MM.1S (cell line): ENCODE results near the gene IER5.

Source experiments
- DNase-seq: peaks from one replicate; pipeline ENCODE4 v3.0.0-alpha.2; 2015
- H2AFZ ChIP-seq: fragments of 300-600 bp; sonication (generic); 2 replicates; pipeline ENCODE4 v1.6.0; 2016; ENCODE audit warnings: antibody characterized with exemption, low read length
- H3F3A ChIP-seq: fragments of 300-600 bp; sonication (generic); 2 replicates; pipeline ENCODE4 v1.6.1; 2016; ENCODE audit warnings: mild to moderate bottlenecking, antibody characterized with exemption, low read length, moderate library complexity, mixed read lengths; ENCODE audit not compliant: insufficient read depth
- H3K27ac ChIP-seq: fragments of 300-600 bp; sonication (generic); 2 replicates; pipeline ENCODE4 v1.5.1; 2016; ENCODE audit warnings: mild to moderate bottlenecking, low read length
- H3K27me3 ChIP-seq: fragments of 300-600 bp; sonication (generic); replicated peaks from 2 replicates; pipeline ENCODE4 v1.6.0; 2016; ENCODE audit warnings: low read length; ENCODE audit not compliant: insufficient read depth
- H3K36me3 ChIP-seq: fragments of 300-600 bp; sonication (generic); replicated peaks from 2 replicates; pipeline ENCODE4 v1.6.1; 2016; ENCODE audit warnings: mild to moderate bottlenecking, low read length, mixed read lengths; ENCODE audit not compliant: insufficient read depth
- H3K4me1 ChIP-seq: fragments of 300-600 bp; sonication (generic); 2 replicates; pipeline ENCODE4 v1.6.1; 2016; ENCODE audit warnings: low read length, mixed read lengths
- H3K4me2 ChIP-seq: fragments of 300-600 bp; sonication (generic); 2 replicates; pipeline ENCODE4 v1.6.0; 2016; ENCODE audit warnings: low read depth, low read length
- H3K4me3 ChIP-seq: fragments of 300-600 bp; sonication (generic); 2 replicates; pipeline ENCODE4 v1.5.1; 2016; ENCODE audit warnings: low read length, mixed read lengths
- H3K79me2 ChIP-seq: fragments of 300-600 bp; sonication (generic); 2 replicates; pipeline ENCODE4 v1.6.1; 2016; ENCODE audit warnings: mixed run types, low read length, mixed read lengths
- H3K9ac ChIP-seq: fragments of 300-600 bp; sonication (generic); 2 replicates; pipeline ENCODE4 v1.6.1; 2016; ENCODE audit warnings: low read length, mixed read lengths
- H3K9me2 ChIP-seq: fragments of 300-600 bp; sonication (generic); replicated peaks from 2 replicates; pipeline ENCODE4 v1.6.1; 2016; ENCODE audit warnings: mild to moderate bottlenecking, low read length, mixed read lengths; ENCODE audit not compliant: insufficient read depth
- H3K9me3 ChIP-seq: fragments of 300-600 bp; sonication (generic); replicated peaks from 2 replicates; pipeline ENCODE4 v1.6.1; 2016; ENCODE audit warnings: mild to moderate bottlenecking, low read length, mixed read lengths; ENCODE audit not compliant: insufficient read depth
- H4K20me1 ChIP-seq: fragments of 300-600 bp; sonication (generic); 2 replicates; pipeline ENCODE4 v1.6.1; 2016; ENCODE audit warnings: mild to moderate bottlenecking, low read length, moderate library complexity, mixed read lengths; ENCODE audit not compliant: insufficient read depth
- EZH2 ChIP-seq: fragments of 300-600 bp; sonication (generic); optimal IDR thresholded peaks from 2 replicates; pipeline ENCODE3; 2017; ENCODE audit warnings: low read depth, mild to moderate bottlenecking, antibody characterized with exemption, low read length, mixed read lengths
- EZH2phosphoT487 ChIP-seq: fragments of 300-600 bp; sonication (generic); IDR thresholded peaks from 2 replicates; pipeline ENCODE4 v1.6.1; 2018; ENCODE audit warnings: antibody characterized with exemption, low read length
- TF ChIP-seq, protein P1 (sequence below): fragments of 300-600 bp; sonication (generic); IDR thresholded peaks from 2 replicates; pipeline ENCODE4 v1.5.1; 2016; ENCODE audit warnings: antibody characterized with exemption, low read length, mixed read lengths

IER5 gene

DNA sequence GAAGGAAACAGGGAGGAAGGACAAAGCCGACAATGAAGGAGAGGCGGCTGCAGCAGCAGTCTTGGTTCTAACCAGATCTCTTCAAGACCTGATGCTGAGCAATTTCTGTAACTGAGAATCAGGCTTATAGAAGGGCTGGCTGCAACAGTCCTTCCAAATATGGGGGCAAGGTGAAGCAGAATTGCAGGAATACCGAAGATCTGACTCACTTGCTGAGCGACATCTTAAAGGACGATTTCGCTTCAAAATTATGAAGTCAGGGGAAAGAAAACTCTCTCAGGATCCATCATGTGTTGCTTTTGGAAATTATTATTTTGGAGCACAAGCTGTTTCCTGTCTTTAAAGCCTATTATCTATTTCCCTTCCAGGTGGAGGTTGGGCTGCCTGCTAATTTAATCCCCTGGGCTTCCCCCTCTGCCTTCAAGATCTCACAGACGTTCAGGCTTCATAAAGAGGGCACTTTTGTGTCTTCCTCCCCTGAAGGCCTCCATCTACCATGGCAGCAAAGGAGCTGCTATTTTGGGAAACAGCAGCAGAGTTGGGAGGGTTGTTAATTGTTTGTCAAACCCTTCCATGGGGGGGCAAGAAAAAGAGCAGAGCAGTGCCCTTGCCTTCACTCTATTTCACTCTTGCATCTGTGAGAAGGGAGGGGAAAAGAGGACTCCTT, 10.8 kb upstream of the IER5 start:
- Histone ChIP-seq H3K79me2 (no peaks in the 10 kb centered on the region), H3K4me3 (no peak overlapping the region), H3K9me3 (no peaks in the 10 kb centered on the region), H3F3A (no peaks in the 10 kb centered on the region), H3K4me1 (no peaks in the 10 kb centered on the region), H3K9ac (no peak overlapping the region), H4K20me1 (no peaks in the 10 kb centered on the region), H3K36me3 (no peaks in the 10 kb centered on the region), H3K27ac (no peak overlapping the region), H2AFZ (no peak overlapping the region), H3K27me3 (no peaks in the 10 kb centered on the region), H3K4me2 (no peak overlapping the region), H3K9me2 (no peaks in the 10 kb centered on the region)
- TF ChIP-seq, protein P1, sequence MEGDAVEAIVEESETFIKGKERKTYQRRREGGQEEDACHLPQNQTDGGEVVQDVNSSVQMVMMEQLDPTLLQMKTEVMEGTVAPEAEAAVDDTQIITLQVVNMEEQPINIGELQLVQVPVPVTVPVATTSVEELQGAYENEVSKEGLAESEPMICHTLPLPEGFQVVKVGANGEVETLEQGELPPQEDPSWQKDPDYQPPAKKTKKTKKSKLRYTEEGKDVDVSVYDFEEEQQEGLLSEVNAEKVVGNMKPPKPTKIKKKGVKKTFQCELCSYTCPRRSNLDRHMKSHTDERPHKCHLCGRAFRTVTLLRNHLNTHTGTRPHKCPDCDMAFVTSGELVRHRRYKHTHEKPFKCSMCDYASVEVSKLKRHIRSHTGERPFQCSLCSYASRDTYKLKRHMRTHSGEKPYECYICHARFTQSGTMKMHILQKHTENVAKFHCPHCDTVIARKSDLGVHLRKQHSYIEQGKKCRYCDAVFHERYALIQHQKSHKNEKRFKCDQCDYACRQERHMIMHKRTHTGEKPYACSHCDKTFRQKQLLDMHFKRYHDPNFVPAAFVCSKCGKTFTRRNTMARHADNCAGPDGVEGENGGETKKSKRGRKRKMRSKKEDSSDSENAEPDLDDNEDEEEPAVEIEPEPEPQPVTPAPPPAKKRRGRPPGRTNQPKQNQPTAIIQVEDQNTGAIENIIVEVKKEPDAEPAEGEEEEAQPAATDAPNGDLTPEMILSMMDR: no peak
- TF ChIP-seq EZH2phosphoT487 (no peak), EZH2 (no peak)
- no peak for DNase-seq

DNA sequence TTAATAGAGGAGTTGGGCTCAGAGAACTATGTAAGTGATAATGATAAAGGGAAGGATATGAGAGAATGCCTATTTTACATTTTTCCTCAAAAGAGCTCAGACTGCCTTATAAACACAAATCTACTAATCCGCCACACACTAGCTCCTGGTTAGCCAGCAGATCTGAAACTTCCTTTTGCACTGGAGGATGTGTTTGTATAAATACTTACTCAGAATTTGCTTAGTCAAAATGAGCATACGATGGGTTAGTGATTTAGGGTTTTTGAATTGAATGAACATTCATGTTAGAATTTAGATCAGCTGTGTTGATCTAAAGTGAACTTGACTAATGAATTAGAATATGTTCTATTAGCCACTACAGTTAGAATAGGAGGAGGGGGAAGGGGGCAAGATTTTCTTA, 9.1 kb upstream of the IER5 start:
- H3K79me2 ChIP-seq: no peaks in the 10 kb centered on the region
- H3K4me3 ChIP-seq: no peak overlapping the region
- no peak overlapping the region for H2AFZ ChIP-seq
- no peaks in the 10 kb centered on the region for H3K9me2 ChIP-seq
- no peaks in the 10 kb centered on the region for H3K9me3 ChIP-seq
- H3K27me3 ChIP-seq: no peaks in the 10 kb centered on the region
- no peak for DNase-seq
- no peak overlapping the region for H3K4me2 ChIP-seq
- no peaks in the 10 kb centered on the region for H3F3A ChIP-seq
- TF ChIP-seq EZH2 (no peak), EZH2phosphoT487 (no peak)
- TF ChIP-seq, protein P1: no peak
- H3K9ac ChIP-seq: no peak overlapping the region
- H3K27ac ChIP-seq: no peak overlapping the region
- no peaks in the 10 kb centered on the region for H3K36me3 ChIP-seq
- no peaks in the 10 kb centered on the region for H3K4me1 ChIP-seq
- no peaks in the 10 kb centered on the region for H4K20me1 ChIP-seq

DNA sequence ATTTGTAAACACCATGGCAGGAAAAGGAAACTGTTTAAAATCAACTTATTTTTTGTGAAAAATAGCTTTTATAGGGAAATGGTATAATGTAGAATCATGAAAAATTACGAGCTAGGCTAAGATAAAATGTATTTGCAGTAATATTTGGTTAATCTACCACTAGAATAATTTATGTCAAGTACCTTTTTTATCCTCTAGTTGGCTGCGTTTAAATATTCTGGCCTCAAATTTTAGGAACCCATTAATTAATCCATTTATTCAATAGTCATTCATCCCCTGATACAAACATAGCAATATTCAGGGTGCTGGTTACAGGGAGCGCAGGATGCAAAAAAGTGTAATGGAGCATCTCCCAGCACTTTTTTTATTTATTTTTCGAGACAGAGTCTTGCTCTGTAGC, 8.6 kb upstream of the IER5 start:
- 0 out of 2 replicates have a peak, but pooled peaks cover 3% of the 10 kb centered on the region for H3K4me1 ChIP-seq

More for the DNA sequence above, 8.6 kb upstream of the IER5 start:
- DNase-seq: no peak
- Histone ChIP-seq H3K27ac (no peak overlapping the region), H2AFZ (no peak overlapping the region), H3K27me3 (no peaks in the 10 kb centered on the region), H3K4me3 (no peak overlapping the region), H3K9me3 (no peaks in the 10 kb centered on the region), H3K9ac (no peak overlapping the region), H3F3A (no peaks in the 10 kb centered on the region), H3K79me2 (no peaks in the 10 kb centered on the region), H3K9me2 (no peaks in the 10 kb centered on the region), H3K36me3 (no peaks in the 10 kb centered on the region), H3K4me2 (no peak overlapping the region), H4K20me1 (no peaks in the 10 kb centered on the region)
- TF ChIP-seq, protein P1: no peak; the same call in 1 of the 2 replicates
- TF ChIP-seq EZH2phosphoT487: no peak
